K562 (cell line): Measurements from ENCODE around the gene GRSF1. TPM values are rescaled to one million over a fixed set of nuclear protein-coding genes. Genes with fewer than 3 reads are reported as not detected.

ENCODE experiments used
- ATAC-seq: fragments of 200-7000 bp; cut with Tn5 transposase; 3 replicates; pipeline ENCODE4 v1.9.1; 2020; ENCODE audit warnings: moderate library complexity
- BruUV-seq: library from RNA; stranded (reverse); fragments of 400-500 nt; replicated peaks from 2 replicates; lab custom pipeline; 2021; lab: Mats Ljungman, UMichigan
- CTCF ChIA-PET: fragments of 300-600 bp; formaldehyde crosslinking; extraction: SDS; loops from one replicate; lab custom pipeline; 2021; ENCODE audit warnings: low intra/inter-chr PET ratio; lab: Yijun Ruan, JAX
- POLR2A ChIA-PET: fragments of 300-600, 350-650 bp; sonication (Branson Sonifier 250); formaldehyde crosslinking; extraction: SDS; loops from one replicate; lab custom pipeline; 2021; ENCODE audit warnings: antibody characterized with exemption, inconsistent platforms; lab: Yijun Ruan, JAX
- DNase-seq, 4 experiments: peaks; one replicate each; pipeline versions ENCODE4 v3.0.0 to v3.0.0-alpha.2; 2011 to 2018; ENCODE audit warnings: low spot score in 3 of 4, mixed read lengths in 3 of 4; ENCODE audit errors: extremely low read depth in 1 of 4
- FAIRE-seq: peaks from 2 replicates; lab custom pipeline; 2011; peaks lifted over from hg19 to GRCh38; lab: Jason Lieb, UNC
- H2AFZ ChIP-seq: 2 replicates; pipeline ENCODE4 v1.6.0; 2011; ENCODE audit warnings: low read depth, low read length, control low read depth, inconsistent platforms
- H3K27ac ChIP-seq: fragments of 200-600 bp; 3 replicates; pipeline ENCODE4 v1.8.0; 2011; ENCODE audit warnings: low read depth, mild to moderate bottlenecking, control low read depth, inconsistent platforms, low read length, moderate library complexity, mixed read lengths; ENCODE audit errors: extremely low read depth
- H3K27me3 ChIP-seq, 2 experiments: fragments of 300-600 bp in 1 of 2; 2 replicates in 1 of 2; 3 replicates in 1 of 2; pipeline versions ENCODE4 v1.6.0 to v1.8.0; 2011; ENCODE audit warnings: inconsistent platforms in 2 of 2, low read length in 2 of 2, mild to moderate bottlenecking in 1 of 2, mixed read lengths in 1 of 2, moderate library complexity in 1 of 2; ENCODE audit not compliant: control insufficient read depth in 2 of 2, insufficient read depth in 2 of 2
- H3K36me3 ChIP-seq: fragments of 300-600 bp; 3 replicates; pipeline ENCODE4 v1.8.0; 2011; ENCODE audit warnings: mild to moderate bottlenecking, low read length, inconsistent platforms; ENCODE audit not compliant: control insufficient read depth, insufficient read depth
- H3K4me1 ChIP-seq, 2 experiments: fragments of 200-600 bp in 1 of 2; replicated peaks in 1 of 2; 2 replicates in 1 of 2; 3 replicates in 1 of 2; pipeline versions ENCODE4 v1.5.1 to v1.8.0; 2011; ENCODE audit warnings: inconsistent platforms in 2 of 2, low read length in 2 of 2, mild to moderate bottlenecking in 1 of 2, mixed read lengths in 1 of 2, moderate library complexity in 1 of 2; ENCODE audit not compliant: control insufficient read depth in 2 of 2, insufficient read depth in 2 of 2
- H3K4me2 ChIP-seq: 2 replicates; pipeline ENCODE4 v1.6.1; 2011; ENCODE audit warnings: low read length, control low read depth, inconsistent platforms, mixed read lengths; ENCODE audit not compliant: insufficient read depth
- H3K4me3 ChIP-seq: fragments of 200-600 bp; sonication (generic), shearing (Covaris generic); 2 replicates; pipeline ENCODE4 v1.5.1; 2016; ENCODE audit warnings: control low read depth, inconsistent platforms
- H3K79me2 ChIP-seq: fragments of 200-600 bp; 3 replicates; pipeline ENCODE4 v1.8.0; 2011; ENCODE audit warnings: low read length, inconsistent platforms; ENCODE audit not compliant: control insufficient read depth, insufficient read depth
- H3K9ac ChIP-seq, 2 experiments: 2 replicates each; pipeline versions ENCODE4 v1.6.0 to v1.6.1; 2011; ENCODE audit warnings: low read depth in 2 of 2, low read length in 2 of 2, control low read depth in 1 of 2, inconsistent platforms in 1 of 2, mild to moderate bottlenecking in 1 of 2, mixed read lengths in 1 of 2; ENCODE audit not compliant: insufficient read depth in 1 of 2
- H3K9me1 ChIP-seq: one replicate; pipeline ENCODE4 v1.6.0; 2011; ENCODE audit warnings: inconsistent platforms, mild to moderate bottlenecking, low read length, moderate library complexity; ENCODE audit not compliant: control insufficient read depth, insufficient read depth
- H3K9me3 ChIP-seq: replicated peaks from 2 replicates; pipeline ENCODE4 v1.5.1; 2011; ENCODE audit warnings: low read depth, low read length, inconsistent platforms; ENCODE audit not compliant: control insufficient read depth, insufficient read depth
- H4K20me1 ChIP-seq: replicated peaks from 2 replicates; pipeline ENCODE4 v1.6.1; 2011; ENCODE audit warnings: low read length, inconsistent platforms, mixed read lengths; ENCODE audit not compliant: control insufficient read depth, insufficient read depth
- HDGF ChIP-seq: fragments of 450-650 bp; IDR thresholded peaks from 2 replicates; pipeline ENCODE4 v1.6.1; 2016
- HEY1 ChIP-seq: fragments of 250-450 bp; sonication (Bioruptor Pico); IDR thresholded peaks from 2 replicates; pipeline ENCODE4 v1.5.0; 2020; ENCODE audit warnings: mild to moderate bottlenecking, moderate library complexity, borderline replicate concordance
- NFYB ChIP-seq: IDR thresholded peaks from 2 replicates; pipeline ENCODE4 v1.6.1; 2011; ENCODE audit warnings: mild to moderate bottlenecking, moderate library complexity; ENCODE audit not compliant: insufficient read length; ENCODE audit errors: extremely low read depth
- RBM14 ChIP-seq: fragments of 200-400 bp; formaldehyde crosslinking; IDR thresholded peaks from 2 replicates; pipeline ENCODE4 v1.6.1; 2018; ENCODE audit warnings: low read depth, mild to moderate bottlenecking, low read length, moderate library complexity, borderline replicate concordance; ENCODE audit not compliant: insufficient read depth
- ZNF41 ChIP-seq: fragments of 250-450 bp; sonication (Bioruptor Pico); conservative IDR thresholded peaks from 2 replicates; pipeline ENCODE4 v1.4.0; 2020; ENCODE audit warnings: mild to moderate bottlenecking
- WGBS: fragments of 100-300 bp; shearing (Covaris generic); methylation state at CpG from one replicate; pipeline ENCODE4 v1.1.6; 2016; ENCODE audit warnings: low coverage, mixed read lengths; ENCODE audit not compliant: insufficient coverage; ENCODE audit errors: missing lambda C conversion rate; 5-methylcytosine and 5-hydroxymethylcytosine counted together
- in situ Hi-C: fragments of 300-500 bp; cut with MboI; formaldehyde crosslinking; loops from 4 replicates; pipeline ENCODE4 v1.15.0; 2018; ENCODE audit warnings: inconsistent platforms, mixed read lengths
- intact Hi-C: fragments of 100-400 bp; cut with micrococcal nuclease; formaldehyde crosslinking; loops from 2 replicates; pipeline ENCODE4 v1.14.2; 2022
- polyA plus RNA-seq, 8 experiments: library from polyadenylated mRNA; depleted of rRNA in 4 of 8; stranded (reverse) in 5 of 8; unstranded in 3 of 8; fragments of >200 nt; fragmentation: Nextera tagmentation in 2 of 8; fragmentation: Illumina TruSeq in 1 of 8; extraction: Ambion mirVana in 2 of 8; extraction: Trizol in 1 of 8; gene quantifications; 2 replicates each; pipeline versions ENCODE4 v1.2.1 to v1.2.3, GENCODE V29; 2011 to 2014; ENCODE audit warnings: inconsistent platforms in 1 of 8, missing spikeins in 1 of 8
- total RNA-seq, 7 experiments: library from RNA; depleted of rRNA in 6 of 7; stranded (reverse); fragments of >200 nt in 6 of 7; fragmentation: Illumina TruSeq in 2 of 7; extraction: Trizol in 2 of 7; gene quantifications; 2 replicates each; pipeline versions ENCODE4 v1.2.1 to v1.2.3, GENCODE V29; 2011 to 2021; ENCODE audit warnings: low replicate concordance in 1 of 7
- TF ChIP-seq, protein P1 (sequence below): sonication (generic); formaldehyde crosslinking; IDR thresholded peaks from 2 replicates; pipeline ENCODE4 v1.8.0; 2022; ENCODE audit warnings: mild to moderate bottlenecking, missing genetic modification reagents
- TF ChIP-seq, protein P2 (sequence below): fragments of 450-650 bp; IDR thresholded peaks from 2 replicates; pipeline ENCODE4 v1.6.1; 2016; ENCODE audit warnings: mild to moderate bottlenecking, moderate library complexity

The GRSF1 gene
- total and polyA plus RNA-seq, 9 of the 15 experiments (the other 6 are each of a cell fraction or from before 2014, with no cell fraction given), result 33.0 to 105 (median 76.0) TPM

DNA sequence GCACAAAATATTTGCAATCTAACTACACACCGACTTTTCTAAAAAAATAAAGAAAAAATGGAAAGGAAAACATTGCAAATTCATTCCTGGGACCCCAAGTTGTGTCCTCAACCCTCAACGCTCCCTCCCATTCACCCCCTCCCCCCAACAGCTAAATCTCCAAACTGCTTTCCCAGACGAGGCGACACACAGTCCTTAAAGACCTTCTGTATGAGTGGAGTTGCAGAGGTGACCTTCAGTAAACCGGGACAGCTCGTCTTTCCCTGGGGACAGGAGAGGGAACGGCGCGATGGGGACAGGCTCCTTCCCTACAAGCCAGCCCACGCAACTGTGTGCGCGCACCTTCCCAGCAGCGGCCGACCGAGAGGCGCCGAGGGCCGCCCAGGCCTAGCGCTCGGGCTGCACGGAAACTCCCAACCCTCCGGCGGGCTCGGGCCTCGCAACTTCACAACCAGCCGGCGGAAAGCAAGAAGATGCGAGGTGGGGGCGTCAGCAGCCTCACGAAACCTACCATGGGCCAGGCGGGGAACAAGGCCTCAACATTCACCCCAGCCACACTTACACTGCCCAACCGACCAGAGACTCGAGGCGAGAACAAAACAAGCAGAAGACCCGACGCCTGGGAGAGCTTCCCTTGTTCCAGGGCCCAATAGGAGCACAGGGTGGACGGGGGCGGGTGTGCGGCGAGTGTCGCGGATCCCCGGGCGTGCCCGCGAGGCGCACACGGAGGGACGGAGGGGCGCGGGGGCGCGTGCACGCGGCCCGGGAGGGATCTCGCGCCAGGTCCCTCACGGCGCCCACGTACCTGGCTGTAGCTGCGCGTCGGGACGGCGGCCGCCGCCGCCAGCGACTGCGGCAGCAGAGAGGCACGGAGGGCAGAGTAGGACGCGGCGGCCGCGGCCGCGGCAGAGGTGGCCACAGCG, 763 bp downstream of the GRSF1 start:
- H3K27me3 ChIP-seq, result no peaks in the 10 kb centered on the region
- DNase-seq (peak; percentile 73 to 76 (median 74)), ATAC-seq (peak; percentile 74), FAIRE-seq (no peak)
- H3K27ac ChIP-seq, result peak overlapping the region; percentile 95
- peaks cover 16% of the 10 kb centered on the region for H4K20me1 ChIP-seq
- peaks cover 53% of the 10 kb centered on the region for H3K79me2 ChIP-seq
- peaks cover 30% of the 10 kb centered on the region; the same call in 2 of the 3 replicates for H3K36me3 ChIP-seq
- CTCF ChIA-PET, result no interaction called here
- H2AFZ ChIP-seq, result peak overlapping the region; percentile 84
- POLR2A ChIA-PET, result interaction anchor here (0.6 to 1.1 kb wide), 6 partner anchors 11 to 171 kb away, joined by 3 to 4 read pairs (median 3); no protein-coding TSS in a partner anchor
- peaks cover 15 to 18% of the 10 kb centered on the region in 2 experiments for H3K4me1 ChIP-seq
- under 1% methylated on average over 61 of the region's 80 CpGs for WGBS
- H3K4me2 ChIP-seq, result peak overlapping the region; percentile 99
- intact Hi-C loops, result loop anchor here (2.0 to 5.0 kb wide), 3 partner anchors 134 to 168 kb away; partner anchors contain the start of gene DCK
- H3K9ac ChIP-seq, result peak overlapping the region; percentile 83 to 100
- no peaks in the 10 kb centered on the region for H3K9me3 ChIP-seq
- BruUV-seq, result no TSS peak
- peaks cover 10% of the 10 kb centered on the region for H3K9me1 ChIP-seq
- H3K4me3 ChIP-seq, result peak overlapping the region; percentile 89
- in situ Hi-C loops, result no loop called here
- no peak for TF ChIP-seq HEY1
- TF ChIP-seq, protein P1, sequence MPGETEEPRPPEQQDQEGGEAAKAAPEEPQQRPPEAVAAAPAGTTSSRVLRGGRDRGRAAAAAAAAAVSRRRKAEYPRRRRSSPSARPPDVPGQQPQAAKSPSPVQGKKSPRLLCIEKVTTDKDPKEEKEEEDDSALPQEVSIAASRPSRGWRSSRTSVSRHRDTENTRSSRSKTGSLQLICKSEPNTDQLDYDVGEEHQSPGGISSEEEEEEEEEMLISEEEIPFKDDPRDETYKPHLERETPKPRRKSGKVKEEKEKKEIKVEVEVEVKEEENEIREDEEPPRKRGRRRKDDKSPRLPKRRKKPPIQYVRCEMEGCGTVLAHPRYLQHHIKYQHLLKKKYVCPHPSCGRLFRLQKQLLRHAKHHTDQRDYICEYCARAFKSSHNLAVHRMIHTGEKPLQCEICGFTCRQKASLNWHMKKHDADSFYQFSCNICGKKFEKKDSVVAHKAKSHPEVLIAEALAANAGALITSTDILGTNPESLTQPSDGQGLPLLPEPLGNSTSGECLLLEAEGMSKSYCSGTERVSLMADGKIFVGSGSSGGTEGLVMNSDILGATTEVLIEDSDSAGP (CRISPR knock-in tag), result no peak
- TF ChIP-seq, protein P2, sequence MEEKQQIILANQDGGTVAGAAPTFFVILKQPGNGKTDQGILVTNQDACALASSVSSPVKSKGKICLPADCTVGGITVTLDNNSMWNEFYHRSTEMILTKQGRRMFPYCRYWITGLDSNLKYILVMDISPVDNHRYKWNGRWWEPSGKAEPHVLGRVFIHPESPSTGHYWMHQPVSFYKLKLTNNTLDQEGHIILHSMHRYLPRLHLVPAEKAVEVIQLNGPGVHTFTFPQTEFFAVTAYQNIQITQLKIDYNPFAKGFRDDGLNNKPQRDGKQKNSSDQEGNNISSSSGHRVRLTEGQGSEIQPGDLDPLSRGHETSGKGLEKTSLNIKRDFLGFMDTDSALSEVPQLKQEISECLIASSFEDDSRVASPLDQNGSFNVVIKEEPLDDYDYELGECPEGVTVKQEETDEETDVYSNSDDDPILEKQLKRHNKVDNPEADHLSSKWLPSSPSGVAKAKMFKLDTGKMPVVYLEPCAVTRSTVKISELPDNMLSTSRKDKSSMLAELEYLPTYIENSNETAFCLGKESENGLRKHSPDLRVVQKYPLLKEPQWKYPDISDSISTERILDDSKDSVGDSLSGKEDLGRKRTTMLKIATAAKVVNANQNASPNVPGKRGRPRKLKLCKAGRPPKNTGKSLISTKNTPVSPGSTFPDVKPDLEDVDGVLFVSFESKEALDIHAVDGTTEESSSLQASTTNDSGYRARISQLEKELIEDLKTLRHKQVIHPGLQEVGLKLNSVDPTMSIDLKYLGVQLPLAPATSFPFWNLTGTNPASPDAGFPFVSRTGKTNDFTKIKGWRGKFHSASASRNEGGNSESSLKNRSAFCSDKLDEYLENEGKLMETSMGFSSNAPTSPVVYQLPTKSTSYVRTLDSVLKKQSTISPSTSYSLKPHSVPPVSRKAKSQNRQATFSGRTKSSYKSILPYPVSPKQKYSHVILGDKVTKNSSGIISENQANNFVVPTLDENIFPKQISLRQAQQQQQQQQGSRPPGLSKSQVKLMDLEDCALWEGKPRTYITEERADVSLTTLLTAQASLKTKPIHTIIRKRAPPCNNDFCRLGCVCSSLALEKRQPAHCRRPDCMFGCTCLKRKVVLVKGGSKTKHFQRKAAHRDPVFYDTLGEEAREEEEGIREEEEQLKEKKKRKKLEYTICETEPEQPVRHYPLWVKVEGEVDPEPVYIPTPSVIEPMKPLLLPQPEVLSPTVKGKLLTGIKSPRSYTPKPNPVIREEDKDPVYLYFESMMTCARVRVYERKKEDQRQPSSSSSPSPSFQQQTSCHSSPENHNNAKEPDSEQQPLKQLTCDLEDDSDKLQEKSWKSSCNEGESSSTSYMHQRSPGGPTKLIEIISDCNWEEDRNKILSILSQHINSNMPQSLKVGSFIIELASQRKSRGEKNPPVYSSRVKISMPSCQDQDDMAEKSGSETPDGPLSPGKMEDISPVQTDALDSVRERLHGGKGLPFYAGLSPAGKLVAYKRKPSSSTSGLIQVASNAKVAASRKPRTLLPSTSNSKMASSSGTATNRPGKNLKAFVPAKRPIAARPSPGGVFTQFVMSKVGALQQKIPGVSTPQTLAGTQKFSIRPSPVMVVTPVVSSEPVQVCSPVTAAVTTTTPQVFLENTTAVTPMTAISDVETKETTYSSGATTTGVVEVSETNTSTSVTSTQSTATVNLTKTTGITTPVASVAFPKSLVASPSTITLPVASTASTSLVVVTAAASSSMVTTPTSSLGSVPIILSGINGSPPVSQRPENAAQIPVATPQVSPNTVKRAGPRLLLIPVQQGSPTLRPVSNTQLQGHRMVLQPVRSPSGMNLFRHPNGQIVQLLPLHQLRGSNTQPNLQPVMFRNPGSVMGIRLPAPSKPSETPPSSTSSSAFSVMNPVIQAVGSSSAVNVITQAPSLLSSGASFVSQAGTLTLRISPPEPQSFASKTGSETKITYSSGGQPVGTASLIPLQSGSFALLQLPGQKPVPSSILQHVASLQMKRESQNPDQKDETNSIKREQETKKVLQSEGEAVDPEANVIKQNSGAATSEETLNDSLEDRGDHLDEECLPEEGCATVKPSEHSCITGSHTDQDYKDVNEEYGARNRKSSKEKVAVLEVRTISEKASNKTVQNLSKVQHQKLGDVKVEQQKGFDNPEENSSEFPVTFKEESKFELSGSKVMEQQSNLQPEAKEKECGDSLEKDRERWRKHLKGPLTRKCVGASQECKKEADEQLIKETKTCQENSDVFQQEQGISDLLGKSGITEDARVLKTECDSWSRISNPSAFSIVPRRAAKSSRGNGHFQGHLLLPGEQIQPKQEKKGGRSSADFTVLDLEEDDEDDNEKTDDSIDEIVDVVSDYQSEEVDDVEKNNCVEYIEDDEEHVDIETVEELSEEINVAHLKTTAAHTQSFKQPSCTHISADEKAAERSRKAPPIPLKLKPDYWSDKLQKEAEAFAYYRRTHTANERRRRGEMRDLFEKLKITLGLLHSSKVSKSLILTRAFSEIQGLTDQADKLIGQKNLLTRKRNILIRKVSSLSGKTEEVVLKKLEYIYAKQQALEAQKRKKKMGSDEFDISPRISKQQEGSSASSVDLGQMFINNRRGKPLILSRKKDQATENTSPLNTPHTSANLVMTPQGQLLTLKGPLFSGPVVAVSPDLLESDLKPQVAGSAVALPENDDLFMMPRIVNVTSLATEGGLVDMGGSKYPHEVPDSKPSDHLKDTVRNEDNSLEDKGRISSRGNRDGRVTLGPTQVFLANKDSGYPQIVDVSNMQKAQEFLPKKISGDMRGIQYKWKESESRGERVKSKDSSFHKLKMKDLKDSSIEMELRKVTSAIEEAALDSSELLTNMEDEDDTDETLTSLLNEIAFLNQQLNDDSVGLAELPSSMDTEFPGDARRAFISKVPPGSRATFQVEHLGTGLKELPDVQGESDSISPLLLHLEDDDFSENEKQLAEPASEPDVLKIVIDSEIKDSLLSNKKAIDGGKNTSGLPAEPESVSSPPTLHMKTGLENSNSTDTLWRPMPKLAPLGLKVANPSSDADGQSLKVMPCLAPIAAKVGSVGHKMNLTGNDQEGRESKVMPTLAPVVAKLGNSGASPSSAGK, result peak; percentile 23; the same call in 1 of the 2 replicates
- no peak for TF ChIP-seq RBM14
- no peak for TF ChIP-seq NFYB
- no peak for TF ChIP-seq ZNF41 (CRISPR knock-in tag)
- no peak for TF ChIP-seq HDGF
